Left forelimb (tissue), 1 donor: ENCODE measurements around the gene EHD2.
A peak's percentile ranks its signal among the peaks of the same experiment; 100 is the strongest.
"Not testable (repeated sequence)": the region's sequence is repeated elsewhere in the genome, so short reads cannot be mapped to it uniquely, and the experiment has no call there.

Experiments used
- DNase-seq: peaks from one replicate; pipeline ENCODE4 v3.0.0-alpha.2; 2018; ENCODE audit warnings: low spot score

EHD2 gene

DNA sequence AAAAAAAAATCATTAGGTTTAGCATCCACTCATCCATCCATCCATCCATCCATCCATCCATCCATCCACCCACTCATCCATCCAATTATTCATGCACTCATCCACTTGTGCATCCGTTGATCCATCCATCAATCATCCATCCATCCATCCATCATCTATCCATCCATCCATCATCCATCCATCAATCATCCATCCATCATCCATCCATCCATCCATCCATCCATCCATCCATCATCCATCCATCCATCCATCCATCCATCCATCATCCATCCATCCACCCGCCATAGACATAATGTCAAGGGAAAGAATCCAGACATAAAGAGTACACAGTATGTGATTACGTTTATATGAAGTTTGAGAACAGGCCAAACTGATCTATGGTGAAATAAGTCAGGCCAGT lies 56.3 kb downstream of the EHD2 start:
- no peak for DNase-seq

DNA sequence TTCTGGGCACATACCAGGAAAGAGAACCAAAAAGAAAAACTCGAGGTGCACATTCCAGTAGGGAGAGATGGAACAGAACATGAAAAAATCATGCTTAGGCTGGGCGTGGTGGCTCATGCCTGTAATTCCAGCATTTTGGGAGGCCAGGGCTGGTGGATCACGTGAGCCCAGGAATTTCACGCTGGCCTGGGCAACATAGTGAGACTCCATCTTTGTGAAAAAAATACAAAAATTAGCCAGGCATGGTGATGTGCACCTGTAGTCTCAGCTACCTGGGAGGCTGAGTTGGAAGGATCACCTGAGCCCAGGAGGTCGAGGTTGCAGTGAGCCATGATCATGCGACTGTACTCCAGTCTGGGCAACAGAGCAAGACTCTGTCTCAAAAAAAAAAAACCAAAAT lies 58.1 kb downstream of the EHD2 start:
- not testable (repeated sequence) for DNase-seq

DNA sequence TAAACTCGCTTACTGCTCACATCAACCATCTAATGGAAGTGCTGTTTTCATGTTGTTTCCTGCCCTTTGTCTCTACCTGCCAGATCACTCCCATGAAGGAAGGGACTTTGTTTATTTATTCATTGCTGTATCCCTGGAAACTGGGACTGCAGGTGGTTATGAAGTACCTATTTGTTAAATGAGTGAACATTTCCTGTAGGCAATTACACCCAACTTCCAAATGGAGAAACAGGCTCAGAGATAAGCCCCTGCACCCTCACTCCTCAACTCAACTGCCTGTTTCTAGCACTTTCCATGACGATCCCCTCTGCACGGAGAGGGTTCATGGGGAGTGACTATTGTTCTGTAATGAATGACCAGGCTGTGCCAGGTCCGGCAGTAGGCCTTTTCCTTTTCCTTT lies 63.3 kb downstream of the EHD2 start:
- no peak for DNase-seq

DNA sequence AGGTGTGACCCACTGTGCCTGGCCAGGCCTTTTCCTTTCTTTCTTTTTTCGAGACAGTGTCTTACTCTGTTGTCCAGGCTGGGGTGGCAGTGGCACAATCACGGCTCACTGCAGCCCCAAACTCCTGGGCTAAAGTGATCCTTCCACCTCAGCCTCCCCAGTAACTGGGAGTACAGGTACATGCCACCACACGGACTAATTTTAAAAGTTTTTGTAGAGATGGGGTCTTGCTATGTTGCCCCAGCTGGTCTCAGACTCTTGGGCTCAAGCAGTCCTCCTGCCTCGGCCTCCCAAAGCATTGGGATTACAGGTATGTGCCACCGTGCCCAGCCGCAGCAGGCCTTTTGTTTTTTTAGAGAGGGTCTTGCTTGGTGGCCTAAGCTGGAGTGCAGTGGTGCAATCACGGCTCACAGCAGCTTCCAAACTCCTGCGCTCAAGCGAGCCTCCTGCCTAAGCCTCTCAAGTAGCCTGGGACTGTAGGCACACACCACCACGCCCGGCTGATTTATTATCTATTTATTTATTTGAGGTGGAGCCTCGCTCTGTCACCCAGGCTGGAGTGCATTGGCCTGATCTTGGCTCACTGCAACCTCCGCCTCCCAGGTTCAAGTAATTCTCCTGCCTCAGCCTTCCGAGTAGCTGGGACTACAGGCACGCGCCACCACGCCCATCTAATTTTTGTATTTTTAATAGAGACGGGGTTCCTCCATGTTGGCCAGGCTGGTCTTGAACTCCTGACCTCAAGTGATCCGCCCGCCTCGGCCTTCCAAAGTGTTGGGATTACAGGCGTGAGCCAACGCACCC lies 64.2 kb downstream of the EHD2 start:
- DNase-seq, result not testable (repeated sequence)

DNA sequence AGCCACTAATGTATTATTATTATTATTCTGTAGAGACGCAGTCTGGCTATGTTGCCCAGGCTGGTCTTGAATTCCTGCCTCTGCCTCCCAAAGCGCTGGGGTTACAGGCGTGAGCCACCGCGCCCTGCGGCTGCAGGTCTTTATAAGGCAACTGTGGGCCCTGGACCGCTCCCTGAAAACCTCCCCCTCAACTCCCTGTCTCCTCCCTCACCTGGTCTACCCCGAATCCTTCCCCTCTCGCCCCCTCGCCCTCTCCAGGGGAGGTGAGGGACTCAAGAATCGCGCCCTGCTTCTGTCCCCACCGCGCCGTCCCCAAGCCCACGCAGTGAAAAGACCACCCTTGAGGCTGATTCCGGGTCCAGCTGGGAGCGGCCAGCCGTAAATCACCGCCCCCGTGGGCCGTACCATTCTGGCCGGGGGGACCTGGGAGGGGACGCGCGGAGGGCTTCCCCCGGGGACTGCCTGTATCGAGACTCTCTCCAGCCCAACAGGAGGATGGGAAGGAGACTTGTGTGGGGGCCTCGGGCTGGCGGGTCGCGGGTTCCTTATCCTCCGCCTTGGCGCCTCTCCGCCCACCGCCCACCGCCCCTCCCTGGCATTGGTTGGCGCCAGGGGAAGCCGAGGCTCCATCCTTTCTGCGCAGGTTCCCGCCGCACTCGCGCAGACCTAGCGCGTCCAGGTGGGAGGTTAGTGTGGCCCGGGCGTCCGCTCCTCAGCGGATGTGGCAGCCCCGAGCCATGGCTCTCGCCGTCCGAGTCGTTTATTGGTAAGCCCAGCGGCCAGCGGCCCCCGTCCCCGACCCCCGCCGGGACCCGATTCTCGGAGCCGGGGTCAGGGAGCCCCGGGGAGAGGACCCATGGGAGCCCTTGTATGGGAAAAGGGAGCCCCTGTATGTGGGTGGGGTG lies 65.1 kb downstream of the EHD2 start, which contains the start of gene SELENOW:
SELENOW (plus strand) TSS at position 655 of the 905 bp plus-strand sequence; CDS start at position 738, 83 bp downstream.
- peak; percentile 89 for DNase-seq

DNA sequence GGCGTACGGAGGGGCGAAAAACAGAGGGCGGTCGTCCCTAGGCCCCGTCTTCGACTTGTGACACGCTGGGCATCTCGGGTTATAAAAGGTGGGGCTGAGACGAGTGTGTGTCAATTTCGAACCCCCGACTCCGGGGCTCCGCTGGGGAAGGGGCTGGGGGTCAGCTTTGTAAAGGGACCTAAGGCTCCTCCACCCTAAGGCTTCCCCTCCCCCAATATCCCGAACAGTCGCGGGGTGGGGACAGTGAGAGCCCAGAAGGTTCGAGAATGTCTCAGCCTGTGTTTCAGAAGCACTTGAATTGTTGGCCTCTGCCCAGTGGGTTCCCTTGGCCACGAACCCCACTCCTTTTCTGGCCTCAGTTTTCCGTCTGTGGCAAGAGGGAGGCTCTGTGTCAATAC lies 65.7 kb downstream of the EHD2 start:
- no peak for DNase-seq

DNA sequence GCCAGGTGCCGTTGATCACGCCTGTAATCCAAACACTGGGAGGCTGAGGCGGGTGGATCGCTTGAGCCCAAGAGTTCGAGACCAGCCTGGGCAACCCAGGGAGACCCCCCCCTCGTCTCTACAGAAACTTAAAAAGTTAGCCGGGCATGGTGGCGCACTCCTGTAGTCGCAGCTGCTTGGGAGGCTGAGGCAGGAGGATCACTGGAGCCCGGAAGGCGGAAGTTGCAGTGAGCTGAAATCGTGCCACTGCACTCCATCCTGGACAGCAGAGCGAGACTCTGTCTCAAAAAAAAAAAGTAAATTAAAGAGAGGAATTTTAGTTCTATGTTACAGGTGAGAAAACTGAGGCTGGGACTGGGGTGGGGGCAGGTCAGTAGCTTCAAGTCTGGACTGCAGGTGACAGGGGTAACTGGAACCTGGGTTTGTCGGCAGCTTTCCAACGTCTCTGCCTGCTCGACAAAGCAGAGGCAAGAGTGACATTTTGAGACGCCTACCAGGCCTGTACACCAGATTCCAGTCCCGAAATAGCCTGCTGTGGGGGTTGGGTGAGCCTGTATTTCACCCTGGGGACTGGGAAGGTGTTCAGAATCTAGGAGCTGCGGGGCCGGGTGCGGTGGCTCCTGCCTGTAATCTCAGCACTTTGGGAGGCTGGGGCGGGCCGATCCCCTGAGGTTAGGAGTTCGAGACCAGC lies 66.4 kb downstream of the EHD2 start:
- no peak for DNase-seq

DNA sequence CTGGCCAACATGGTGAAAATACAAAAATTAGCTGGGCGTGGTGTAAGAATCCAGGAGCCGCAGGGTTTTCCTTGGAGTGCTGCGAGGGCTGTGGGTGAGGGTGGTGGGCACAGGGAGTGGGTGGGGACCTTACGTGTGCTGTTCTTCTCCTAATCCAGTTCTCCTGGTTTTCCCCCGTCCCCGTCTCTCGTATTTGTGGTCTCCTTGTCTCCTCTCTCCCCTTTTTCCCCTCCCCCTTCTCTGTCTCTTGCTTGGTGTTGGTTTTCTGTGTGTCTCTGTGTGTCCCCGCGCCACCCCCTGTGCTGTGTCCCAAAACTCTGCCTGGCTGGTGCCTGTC lies 67.0 kb downstream of the EHD2 start:
- no peak for DNase-seq

DNA sequence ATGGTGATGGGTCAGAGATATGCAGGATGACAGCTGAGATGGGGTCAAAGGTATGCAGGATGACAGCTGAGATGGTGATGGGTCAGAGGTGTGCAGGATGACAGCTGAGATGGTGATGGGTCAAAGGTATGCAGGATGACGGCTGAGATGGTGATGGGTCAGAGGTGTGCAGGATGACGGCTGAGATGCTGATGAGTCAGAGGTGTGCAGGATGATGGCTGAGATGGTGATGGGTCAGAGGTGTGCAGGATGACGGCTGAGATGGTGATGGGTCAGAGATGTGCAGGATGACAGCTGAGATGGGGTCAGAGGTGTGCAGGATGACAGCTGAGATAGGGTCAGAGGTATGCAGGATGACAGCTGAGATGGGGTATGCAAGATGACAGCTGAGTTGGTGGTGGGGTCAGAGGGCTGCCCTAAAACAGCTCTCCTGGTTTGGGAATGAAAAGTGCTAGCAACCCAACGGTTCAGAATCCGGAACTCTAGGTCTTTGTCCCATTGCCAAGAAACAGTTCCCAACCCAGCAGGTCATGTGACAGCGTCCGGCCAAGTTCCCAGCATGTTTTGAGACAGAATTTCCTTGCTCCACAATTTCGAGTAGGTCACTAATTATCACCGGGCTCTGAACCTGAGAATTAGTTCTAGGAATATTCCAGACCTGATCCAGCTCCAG lies 68.5 kb downstream of the EHD2 start:
- no peak for DNase-seq

DNA sequence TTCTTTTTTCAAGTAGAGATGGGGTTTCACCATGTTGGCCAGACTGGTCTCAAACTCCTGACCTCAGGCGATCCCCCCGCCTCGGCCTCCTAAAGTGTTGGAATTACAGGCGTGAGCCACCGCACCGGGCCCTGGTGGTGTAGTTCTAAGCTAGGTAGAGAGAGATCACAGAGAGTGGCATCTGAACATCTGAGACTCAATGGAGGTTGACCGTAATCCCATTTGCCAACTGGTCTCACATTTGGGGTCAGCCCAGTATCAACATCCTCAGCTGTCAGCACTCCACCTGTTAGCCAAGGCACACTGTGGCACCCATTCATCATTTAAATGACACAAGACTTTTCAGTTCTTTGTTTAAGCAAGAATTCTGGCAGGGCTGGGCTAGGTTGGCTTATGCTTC lies 73.3 kb downstream of the EHD2 start:
- DNase-seq, result no peak

DNA sequence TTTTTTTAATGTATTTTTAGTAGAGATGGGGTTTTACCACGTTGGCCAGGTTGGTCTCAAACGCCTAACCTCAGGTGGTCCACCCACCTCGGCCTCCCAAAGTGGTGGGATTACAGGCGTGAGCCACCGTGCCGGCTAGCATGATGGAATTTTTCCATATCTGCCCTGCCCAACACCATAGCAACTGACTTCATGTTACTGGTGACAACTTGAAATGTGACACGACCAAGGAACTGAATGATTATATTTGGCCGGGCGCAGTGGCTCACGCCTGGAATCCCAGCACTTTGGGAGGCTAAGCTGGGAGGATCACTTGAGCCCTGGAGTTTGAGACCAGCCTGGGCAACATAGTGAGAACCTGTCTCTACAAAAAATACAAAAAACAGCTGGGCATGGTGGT lies 74.1 kb downstream of the EHD2 start:
- DNase-seq, result not testable (repeated sequence)

DNA sequence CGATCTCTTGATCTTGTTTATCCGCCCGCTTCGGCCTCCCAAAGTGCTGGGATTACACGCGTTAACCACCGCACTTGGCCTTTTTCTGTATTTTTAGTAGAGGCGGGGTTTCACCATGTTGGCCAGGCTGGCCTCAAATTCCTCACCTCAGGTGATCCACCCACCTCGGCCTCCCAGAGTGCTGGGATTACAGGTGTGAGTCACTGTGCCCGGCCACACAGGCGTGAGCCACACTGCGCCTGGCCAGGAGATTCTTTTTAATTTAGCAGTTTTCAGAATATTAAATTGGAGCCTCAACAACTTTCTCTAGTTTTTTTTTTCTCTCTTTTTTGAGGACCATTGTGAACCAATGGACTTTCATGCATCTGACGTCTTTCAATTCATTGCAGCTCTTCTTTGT lies 76.6 kb downstream of the EHD2 start:
- DNase-seq, result not testable (repeated sequence)

DNA sequence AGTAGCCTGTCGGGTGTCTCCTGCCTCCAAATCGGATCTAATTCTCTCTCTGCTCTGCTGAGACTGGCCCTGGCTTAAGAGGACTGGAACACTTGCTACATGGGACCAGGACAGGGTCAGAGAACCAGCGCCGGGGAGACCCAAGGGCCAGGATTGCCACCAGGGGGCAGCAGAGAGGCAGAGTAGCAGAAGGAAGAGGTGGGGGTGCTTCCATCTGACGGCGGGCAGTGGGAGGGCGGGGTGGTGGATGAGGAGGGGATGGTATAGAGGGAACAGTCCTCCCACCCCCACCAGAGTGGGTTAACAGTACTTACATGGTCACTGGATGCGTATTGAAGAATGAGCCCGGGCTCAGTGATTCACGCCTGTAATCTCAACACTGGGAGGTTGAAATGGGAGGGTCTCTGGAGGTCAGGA lies 77.2 kb downstream of the EHD2 start:
- DNase-seq, result no peak

DNA sequence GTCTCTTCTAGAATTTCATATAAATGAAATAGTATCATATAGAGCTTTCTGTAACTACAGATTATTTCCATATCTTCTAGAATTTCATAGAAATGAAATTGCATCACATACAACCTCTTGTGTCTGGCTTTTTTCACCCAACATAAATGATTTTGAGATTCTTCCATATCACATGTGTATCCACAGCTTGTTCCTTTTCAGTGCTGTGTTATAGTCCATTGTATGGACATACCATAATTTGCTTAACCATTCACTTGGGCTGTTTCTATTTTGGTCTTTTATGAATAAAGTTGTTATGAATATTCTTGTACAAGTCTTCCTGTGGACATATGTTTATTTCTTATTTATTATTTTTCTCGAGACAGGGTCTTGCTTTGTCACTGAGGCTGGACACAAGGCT lies 79.4 kb downstream of the EHD2 start:
- DNase-seq, result no peak
